GM10847 (cell line): ENCODE results near the gene SPATA31D3.
"Not testable (repeated sequence)": the region's sequence is repeated elsewhere in the genome, so short reads cannot be mapped to it uniquely, and the experiment has no call there.

Experiments
- POLR2A ChIP-seq: IDR thresholded peaks from 2 replicates; pipeline ENCODE4 v1.6.1; 2011; ENCODE audit not compliant: insufficient read length; ENCODE audit errors: extremely low read depth

SPATA31D3 gene

DNA sequence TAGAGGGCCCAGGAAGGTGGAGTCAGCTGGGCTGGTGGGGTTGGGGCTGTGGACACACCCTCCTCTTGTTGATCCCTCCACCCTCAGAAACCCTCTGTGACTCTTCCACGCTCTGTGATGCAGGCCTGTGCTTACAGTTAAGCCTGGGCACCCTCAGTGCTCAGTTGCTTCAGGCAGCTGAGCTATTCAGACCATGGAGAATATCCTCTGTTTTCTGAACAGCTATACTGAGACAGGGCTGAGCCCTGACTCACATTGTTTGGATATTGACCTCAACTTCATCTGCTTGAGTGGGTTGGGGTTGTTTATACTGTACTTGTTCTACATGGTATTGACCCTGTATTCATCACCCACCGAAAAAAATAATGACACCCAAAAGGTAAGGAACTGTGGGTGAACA is at the start of gene SPATA31D3:
SPATA31D3 (plus strand) TSS at position 108 of the 400 bp plus-strand sequence; CDS start at position 194, 86 bp downstream.
- TF ChIP-seq POLR2A: not testable (repeated sequence)

DNA sequence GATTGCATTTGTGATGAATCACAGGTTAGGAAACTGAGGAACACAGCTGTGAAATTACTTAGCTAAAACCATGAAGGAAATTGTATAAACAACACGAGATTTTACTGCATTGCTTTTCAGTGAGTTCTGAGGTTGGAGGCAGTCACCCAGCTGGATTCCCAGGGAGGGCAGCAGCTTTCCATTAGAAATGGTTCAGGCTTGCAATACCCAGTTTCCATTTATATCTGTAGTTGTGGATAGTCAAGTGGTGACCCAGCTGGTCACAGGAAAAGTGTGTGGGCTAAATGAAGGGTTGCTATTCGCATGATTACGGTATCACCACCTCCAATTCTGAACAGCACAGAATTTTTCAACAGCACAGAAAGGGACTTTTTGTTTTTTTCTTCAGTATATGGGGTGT is 49.4 kb upstream of the SPATA31D3 start:
- TF ChIP-seq POLR2A: no peak

DNA sequence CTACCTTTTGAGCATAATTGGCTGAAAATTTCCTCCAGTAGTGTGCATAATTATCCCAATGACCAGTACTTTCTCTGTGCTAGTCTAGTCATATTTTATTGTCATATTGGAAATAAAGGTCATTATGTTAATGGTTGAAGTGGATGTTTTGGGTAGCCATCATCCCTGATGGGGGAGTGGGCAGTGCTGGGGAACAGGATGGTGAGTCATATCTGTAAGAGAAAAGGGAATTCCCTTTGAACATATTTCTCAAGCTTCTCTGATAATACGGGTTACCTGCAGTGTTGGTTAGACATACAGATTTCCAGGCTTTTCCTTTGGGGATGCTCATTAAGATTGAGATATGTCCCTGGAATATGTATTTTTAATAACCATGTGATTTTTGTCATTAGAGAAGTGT is 48.4 kb upstream of the SPATA31D3 start:
- TF ChIP-seq POLR2A: no peak

DNA sequence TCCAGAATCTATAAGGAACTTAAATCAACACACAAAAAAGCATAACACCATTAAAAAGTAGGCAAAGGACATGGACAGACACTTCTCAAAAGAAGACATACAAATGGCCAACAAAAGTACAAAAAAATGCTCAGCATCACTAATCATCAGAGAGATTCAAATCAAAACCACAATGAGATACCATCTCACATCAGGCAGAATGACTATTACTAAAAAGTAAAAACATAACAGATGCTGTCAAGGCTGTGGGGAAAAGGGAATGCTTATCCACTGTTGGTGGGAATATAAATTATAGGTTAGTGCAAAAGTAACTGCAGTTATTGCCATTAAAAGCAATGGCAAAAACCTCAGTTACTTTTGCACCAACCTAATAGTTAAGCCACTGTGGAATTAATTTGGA is 47.2 kb upstream of the SPATA31D3 start:
- TF ChIP-seq POLR2A: no peak

DNA sequence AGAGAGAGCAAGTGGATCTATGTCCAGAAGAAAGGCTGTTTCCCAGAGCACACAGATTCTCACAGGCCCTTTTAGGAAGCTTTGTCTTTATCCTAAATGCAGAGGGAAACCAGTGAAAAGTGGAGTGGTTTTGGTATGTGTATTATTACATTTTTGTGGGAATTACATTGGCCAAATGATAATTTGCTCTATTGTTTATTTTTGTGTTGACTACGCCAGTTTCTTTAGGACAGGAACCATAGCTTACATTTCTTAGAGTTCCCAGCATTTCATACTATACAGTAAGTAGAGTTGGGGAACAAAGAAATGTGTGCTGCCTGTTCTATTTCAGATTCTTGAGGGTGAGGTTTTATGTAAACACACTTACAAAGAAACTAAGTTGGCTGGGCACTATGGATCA is 44.4 kb upstream of the SPATA31D3 start:
- TF ChIP-seq POLR2A: no peak

DNA sequence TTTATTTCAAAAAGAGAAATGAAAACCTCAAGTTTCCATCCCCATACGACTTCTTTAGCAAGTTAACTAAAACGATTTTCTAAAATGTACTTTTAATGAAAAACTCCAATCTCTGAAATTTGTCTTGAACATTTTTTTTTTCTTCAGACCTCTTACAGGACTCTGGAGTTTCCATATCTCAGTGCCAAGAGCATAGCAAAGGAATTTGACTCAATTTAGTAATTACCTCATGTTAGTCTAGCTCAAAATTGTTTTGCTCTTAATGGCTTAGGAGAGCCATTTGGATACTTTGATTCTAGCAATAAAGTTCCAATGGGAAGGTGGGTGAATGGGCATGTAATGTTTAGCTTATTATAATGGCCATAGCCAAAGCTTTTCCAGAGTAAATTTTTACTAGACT is 41.1 kb upstream of the SPATA31D3 start:
- TF ChIP-seq POLR2A: no peak

DNA sequence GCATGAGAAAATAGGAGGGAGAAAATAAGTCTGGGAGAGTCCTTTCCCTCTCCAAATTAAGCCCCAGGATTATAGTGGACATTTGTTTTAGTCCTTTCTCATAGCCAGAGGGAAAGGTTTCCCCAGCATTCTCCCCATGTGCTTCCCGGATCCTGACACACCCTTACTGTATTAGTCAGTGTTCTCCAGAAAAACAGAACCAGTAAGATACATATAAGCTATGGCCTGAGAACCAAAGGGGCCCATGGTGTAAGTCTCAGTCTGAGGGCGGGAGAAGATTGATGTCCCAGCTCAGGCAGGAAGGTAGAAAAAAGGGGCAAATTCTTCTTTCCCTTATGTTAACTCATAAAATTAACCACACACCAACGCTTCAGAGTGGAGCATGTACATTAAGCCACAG is 40.7 kb upstream of the SPATA31D3 start:
- no peak for TF ChIP-seq POLR2A

DNA sequence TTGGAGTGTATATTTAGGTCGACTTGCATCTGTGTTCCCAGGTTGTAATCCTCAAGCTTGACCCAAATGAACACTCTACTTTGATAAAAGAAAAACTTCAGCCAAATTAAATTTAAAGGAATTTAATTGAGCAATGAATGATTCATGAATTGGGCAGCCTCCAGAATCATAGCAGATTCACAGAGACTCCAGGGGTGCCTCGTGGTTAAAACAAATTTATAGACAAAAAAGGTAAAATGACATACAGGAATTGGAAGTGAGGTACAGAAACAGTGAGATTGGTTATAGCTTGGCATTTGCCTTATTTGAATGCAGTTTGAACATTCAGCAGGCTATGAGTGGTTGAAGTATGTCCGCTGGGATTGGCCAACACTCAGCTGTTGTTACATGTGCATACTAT is 36.6 kb upstream of the SPATA31D3 start:
- TF ChIP-seq POLR2A: no peak

DNA sequence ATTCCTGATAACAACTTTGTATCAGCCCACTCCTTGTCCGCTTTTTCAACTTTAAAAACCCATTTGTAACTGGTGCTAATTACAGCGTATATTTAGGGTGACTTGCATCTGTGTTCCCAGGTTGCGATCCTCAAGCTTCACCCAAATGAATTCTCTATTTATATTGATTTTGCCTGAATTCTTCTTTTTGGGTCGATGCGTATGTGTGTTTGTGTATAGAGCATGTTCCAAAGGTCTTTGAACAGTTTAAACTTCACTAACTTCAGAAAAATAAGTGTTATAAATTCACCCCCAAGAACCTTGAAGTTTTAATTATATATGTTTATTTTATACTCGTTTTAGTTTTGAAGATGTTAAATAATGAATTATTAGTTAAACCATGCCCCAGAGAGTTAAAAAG is 31.2 kb upstream of the SPATA31D3 start:
- no peak for TF ChIP-seq POLR2A

DNA sequence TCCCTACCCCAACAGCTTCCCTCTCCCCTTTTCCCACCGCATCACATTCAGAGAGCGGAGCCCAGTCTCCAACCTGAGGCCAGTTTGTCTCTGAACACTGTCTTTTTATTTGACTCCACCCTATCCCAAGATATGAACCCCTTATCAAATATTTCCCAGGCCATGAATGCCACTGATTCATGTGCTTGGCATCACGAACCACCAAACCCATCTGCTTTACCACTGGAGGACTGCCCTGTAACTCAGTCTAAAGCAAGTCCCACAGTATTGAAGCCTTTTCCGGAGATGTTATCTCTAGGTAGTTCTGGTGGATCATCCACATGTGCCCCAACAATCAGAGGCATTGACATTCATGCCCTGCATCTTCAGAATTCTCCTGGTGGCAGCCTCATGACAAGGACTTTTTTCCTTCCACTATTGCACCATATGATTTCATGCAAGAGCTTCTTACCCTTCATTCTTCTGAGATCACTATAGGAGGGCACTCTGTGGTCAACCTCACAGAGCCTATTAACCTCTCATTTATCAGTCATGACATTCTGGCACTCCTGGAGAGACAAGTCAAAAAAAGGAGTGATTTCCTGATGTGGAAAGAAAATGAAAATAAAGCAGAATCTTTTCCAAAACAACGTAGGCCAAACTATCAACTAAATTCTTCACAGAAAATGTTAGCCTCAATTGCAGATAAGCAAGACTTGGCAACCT is 27.3 kb upstream of the SPATA31D3 start:
- TF ChIP-seq POLR2A: no peak

DNA sequence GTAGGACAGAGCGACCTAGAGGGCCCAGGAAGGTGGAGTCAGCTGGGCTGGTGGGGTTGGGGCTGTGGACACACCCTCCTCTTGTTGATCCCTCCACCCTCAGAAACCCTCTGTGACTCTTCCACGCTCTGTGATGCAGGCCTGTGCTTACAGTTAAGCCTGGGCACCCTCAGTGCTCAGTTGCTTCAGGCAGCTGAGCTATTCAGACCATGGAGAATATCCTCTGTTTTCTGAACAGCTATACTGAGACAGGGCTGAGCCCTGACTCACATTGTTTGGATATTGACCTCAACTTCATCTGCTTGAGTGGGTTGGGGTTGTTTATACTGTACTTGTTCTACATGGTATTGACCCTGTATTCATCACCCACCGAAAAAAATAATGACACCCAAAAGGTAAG is 15.0 kb upstream of the SPATA31D3 start, which contains the start of gene SPATA31D4:
SPATA31D4 (plus strand) TSS at position 124 of the 400 bp plus-strand sequence; CDS start at position 210, 86 bp downstream.
- not testable (repeated sequence) for TF ChIP-seq POLR2A

DNA sequence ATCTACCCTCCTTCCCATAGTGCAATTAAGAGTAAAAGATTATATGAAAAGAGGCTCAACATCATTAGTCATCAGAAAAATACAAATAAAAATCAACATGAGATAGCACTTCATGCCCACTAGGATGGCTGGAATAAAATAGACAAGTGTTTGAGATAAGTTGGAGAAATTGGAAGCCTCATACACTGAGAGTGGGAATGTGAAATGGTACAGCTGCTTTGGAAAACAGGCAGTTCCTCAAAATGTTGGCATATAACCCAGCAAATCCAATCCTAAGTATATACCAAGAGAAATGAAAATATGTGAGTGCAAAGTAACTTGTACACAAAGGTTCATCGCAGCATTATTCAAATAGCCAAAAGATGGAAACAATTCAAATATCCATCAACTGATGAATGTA is 9.8 kb downstream of the SPATA31D3 start:
- TF ChIP-seq POLR2A: no peak

DNA sequence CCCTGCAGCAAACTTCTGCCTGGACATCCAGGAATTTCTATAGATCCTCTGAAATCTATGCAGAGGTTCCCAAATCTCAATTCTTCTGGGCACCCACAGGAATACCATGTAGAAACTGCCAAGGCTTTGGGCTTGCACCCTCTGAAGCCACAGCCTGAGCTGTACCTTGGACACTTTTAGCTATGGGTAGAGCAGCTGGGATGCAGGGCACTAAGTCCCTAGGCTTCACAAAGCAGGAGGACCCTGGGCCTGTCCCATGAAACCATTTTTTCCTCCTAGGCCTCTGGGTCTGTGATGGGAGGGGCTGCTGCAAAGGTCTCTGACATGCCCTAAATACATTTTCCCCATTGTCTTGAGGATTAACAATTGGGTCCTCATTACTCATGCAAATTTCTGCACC is 12.3 kb downstream of the SPATA31D3 start:
- TF ChIP-seq POLR2A: no peak

DNA sequence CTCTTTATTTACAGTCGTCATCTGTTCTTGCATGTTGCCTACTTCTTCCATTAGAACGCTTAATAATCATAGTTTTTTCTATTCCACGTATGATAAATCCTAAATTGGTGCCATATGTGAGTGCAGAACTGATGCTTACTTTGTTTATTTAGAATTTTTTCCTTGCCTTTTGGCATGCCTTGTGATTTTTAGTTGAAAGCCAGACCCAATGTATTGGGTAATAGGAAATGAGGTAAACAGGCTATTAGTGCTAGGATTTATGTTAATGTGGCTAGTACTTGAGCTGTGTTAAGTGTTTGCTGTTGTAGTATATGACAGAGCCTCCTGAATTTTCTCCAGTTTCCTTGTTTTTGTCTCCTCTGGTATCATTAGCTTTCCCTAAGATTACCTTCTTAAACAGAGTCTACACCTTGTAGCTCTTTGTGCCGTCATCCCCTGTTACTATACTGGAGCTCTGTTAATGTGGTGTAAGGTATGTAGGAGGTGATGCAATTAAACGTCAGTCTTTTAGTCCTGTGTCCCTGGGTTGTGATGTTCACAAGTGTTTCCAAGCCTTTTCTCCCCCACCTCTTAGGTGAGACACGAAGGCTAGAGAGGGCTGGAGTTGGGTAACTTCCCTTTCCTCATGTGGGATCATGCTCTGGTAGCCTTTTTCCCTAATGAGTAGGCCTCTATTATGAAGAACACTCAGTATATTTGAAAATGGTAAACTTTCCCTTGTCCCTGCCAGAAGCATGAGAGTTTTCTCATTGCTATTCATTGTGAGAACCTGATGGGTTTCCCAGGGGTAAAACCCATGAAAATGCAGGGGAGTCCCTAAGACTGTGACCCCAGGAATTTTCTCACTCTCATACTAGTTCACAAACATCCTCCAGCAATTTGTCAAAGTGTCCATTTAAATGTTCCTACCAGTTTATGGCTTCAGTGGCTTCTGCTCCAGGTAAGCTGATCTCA is 21.2 kb downstream of the SPATA31D3 start:
- no peak for TF ChIP-seq POLR2A

DNA sequence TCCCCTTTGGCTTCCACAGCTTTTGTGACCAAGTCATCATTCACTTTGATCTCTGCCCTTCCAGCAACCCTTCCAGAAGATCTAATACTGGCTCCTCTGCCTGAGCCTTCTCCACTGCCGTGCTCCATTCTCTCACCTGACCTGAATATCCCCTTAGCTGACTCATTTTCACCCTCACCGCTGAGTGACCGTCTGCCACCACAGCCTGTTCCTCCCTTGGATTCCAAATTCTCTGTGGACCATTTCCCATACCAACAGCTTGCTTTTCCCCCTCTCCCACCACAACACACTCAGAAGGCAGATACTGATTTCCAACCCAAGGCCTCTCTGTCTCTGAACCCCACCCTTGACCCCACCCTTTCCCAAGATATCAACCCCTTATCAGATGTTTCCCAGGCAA is 24.7 kb downstream of the SPATA31D3 start:
- no peak for TF ChIP-seq POLR2A

DNA sequence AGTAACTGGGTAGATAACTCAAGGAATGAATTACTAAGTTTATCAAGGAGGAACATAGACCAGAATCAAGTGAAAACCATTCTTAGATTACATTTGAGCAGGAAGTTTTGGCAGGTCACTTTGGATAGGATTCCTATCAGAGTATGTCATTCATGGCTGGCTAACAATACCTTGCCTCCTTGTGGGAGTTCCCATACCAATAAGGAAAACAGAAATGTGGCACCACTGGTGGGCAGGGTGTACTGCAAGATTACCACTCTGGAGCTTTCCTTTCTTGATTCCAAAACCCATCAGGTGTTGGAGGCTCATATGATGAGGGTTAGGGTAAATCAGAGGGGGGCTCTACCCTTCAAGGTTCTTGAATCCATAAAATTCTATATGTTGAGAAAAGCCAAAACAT is 26.7 kb downstream of the SPATA31D3 start:
- no peak for TF ChIP-seq POLR2A
